ENCODE data around the gene ACE. TPM values are rescaled to one million over a fixed set of nuclear protein-coding genes. Genes with fewer than 3 reads are reported as not detected.

Gene ACE
- total RNA-seq, 1 experiment from 2014 or later, result 1.1 TPM

DNA sequence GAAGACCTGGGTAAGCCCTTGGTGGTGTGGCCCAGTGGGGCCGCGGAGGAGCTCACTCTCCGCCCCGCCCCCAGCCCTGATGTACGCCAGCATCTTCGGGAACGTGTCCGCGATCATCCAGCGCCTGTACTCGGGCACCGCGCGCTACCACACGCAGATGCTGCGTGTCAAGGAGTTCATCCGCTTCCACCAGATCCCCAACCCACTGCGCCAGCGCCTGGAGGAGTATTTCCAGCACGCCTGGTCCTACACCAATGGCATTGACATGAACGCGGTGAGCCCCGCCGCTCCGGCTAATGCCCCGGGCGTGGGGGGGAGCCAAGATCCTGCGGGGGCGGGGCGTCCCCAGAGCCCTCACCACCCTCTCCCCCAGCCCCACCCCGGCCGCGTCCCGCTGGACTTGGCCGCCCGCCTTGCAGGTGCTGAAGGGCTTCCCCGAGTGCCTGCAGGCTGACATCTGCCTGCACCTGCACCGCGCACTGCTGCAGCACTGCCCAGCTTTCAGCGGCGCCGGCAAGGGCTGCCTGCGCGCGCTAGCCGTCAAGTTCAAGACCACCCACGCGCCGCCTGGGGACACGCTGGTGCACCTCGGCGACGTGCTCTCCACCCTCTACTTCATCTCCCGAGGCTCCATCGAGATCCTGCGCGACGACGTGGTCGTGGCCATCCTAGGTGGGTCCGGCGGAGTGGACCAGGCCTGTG, 61.3 kb downstream of the ACE start:
- peaks cover 18% of the 10 kb centered on the region; the same call in 1 of the 2 replicates for H3K27me3 ChIP-seq
- DNase-seq, result peak in 1 of 2 experiments; percentile 29

DNA sequence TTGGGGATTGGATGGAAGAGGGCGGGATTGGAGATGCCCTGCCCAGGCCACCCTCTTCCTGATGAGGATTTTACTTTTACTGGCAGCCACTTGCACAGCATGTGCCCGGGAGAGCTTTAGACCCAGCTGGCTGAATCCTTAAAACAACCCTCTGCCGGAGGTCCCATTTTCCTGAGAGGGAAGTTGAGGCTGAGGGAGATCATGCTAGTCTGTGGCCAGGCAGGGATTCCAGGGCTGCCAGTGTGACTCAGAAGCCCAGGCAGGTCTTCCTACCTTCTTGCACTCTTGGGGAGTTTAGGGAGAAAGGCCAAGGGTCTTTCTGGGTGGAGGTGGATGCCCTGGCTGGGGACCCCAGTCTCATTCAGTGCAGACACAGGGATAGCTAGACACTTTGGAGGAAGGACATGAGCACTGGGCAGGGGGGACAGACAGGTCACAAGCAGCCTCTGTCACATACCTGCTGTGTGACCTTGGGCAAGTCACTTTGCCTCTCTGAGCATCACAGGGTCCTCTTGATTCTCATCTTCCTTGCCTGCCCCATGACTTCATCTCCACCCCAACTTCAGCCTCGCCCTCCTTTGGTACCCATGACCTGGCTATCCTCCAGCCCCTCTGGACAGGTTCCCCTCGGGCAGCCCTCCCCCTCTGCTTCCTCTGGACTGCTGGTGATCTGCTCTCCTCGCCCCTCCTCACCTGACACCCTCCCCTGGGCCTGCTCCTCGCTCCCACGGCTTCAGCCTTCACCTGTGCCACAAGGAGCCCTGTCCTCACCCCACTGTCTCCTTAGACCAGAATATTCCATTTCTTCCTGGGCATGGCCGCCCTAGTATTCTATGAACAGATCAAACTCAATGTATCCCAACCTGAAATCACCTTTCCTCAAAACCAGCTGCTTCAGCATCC, 62.1 kb downstream of the ACE start:
- Histone ChIP-seq H3K27me3 (peaks cover 18% of the 10 kb centered on the region; the same call in 1 of the 2 replicates), H3K4me3 (no peak overlapping the region), H3K4me1 (no peaks in the 10 kb centered on the region), H3K27ac (no peak overlapping the region), H3K36me3 (no peaks in the 10 kb centered on the region), H3K9me3 (replicated peaks) (no peaks in the 10 kb centered on the region)
- no peak for DNase-seq

More for the DNA sequence above, 61.3 kb downstream of the ACE start:
- no peak overlapping the region for H3K27ac ChIP-seq
- no peak overlapping the region for H3K4me3 ChIP-seq
- H3K36me3 ChIP-seq, result no peaks in the 10 kb centered on the region
- no peaks in the 10 kb centered on the region for H3K9me3 ChIP-seq (replicated peaks)
- H3K4me1 ChIP-seq, result no peaks in the 10 kb centered on the region

DNA sequence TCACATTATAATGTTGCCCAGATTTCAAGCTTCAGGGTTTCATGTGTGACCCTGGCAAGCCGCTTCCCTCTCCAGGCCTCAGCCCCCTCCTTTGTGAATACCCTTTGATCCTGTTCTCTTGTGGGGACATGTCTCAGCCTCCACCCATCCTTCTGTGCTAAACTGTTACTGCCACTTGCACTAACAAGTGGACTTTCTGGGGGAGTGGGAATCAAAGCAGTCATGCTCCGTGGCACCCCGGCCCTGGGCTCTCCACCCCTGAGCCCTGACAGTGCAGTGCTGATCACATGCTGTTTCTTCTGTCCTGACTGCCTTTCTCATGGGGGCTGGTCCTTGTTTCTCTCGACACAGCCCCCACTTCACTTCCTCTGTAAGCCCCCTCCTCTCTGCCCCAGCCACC, 63.7 kb downstream of the ACE start:
- H3K4me3 ChIP-seq, result no peak overlapping the region
- H3K27me3 ChIP-seq, result peaks cover 18% of the 10 kb centered on the region; the same call in 1 of the 2 replicates
- no peak for DNase-seq
- H3K36me3 ChIP-seq, result no peaks in the 10 kb centered on the region
- H3K9me3 ChIP-seq (replicated peaks), result no peaks in the 10 kb centered on the region
- H3K27ac ChIP-seq, result no peak overlapping the region
- H3K4me1 ChIP-seq, result no peaks in the 10 kb centered on the region

DNA sequence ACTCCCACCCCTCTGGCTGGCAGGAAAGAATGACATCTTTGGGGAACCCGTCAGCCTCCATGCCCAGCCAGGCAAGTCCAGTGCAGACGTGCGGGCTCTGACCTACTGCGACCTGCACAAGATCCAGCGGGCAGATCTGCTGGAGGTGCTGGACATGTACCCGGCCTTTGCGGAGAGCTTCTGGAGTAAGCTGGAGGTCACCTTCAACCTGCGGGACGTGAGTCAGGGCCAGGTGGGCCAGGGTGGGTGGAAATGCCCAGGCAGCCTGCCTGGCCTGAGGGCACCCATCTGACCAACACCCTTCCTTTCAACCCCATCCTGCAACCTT, 65.3 kb downstream of the ACE start:
- no peak overlapping the region for H3K4me3 ChIP-seq
- no peak for DNase-seq
- peaks cover 16% of the 10 kb centered on the region; the same call in 1 of the 2 replicates for H3K27me3 ChIP-seq
- H3K36me3 ChIP-seq, result no peaks in the 10 kb centered on the region
- H3K4me1 ChIP-seq, result no peaks in the 10 kb centered on the region
- H3K9me3 ChIP-seq (replicated peaks), result no peaks in the 10 kb centered on the region
- no peak overlapping the region for H3K27ac ChIP-seq

- H3K9me3 ChIP-seq (replicated peaks), result no peaks in the 10 kb centered on the region
- H3K4me3 ChIP-seq, result no peak overlapping the region
- peaks cover 6% of the 10 kb centered on the region; the same call in 1 of the 2 replicates for H3K27me3 ChIP-seq
- H3K36me3 ChIP-seq, result no peaks in the 10 kb centered on the region
- DNase-seq, result no peak
- no peak overlapping the region for H3K27ac ChIP-seq
- H3K4me1 ChIP-seq, result no peaks in the 10 kb centered on the region
Measured at GRCh38 chr17:63542942-63543821, 66.3 kb downstream of the ACE start.

DNA sequence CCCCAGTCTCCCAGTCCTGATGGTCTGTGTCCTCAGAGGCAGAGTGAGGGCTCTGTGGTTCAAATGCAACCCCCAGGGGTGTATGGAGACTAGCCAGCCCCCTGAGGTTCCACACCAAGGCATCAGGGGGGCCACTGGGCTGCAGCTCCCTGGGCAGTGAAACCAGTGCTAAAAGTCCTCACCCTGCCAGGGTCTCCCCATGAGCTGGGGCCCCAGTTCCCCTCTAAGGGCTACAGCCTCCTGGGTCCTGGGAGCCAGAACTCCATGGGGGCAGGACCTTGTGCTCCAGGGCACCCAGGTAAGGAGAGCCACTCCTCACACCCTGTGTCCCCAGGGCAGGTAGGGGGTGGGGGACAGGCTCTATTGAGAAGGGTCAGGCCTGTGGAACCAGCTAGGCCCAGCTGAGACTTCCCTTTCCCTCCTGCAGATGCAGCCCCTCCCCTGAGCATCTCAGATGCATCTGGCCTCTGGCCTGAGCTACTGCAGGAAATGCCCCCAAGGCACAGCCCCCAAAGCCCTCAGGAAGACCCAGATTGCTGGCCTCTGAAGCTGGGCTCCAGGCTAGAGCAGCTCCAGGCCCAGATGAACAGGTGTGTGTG, 67.1 kb downstream of the ACE start:
- Histone ChIP-seq H3K4me1 (no peaks in the 10 kb centered on the region), H3K27me3 (no peaks in the 10 kb centered on the region; the same call in 1 of the 2 replicates), H3K27ac (no peak overlapping the region), H3K36me3 (no peaks in the 10 kb centered on the region), H3K9me3 (replicated peaks) (no peaks in the 10 kb centered on the region), H3K4me3 (no peak overlapping the region)
- DNase-seq, result no peak

DNA sequence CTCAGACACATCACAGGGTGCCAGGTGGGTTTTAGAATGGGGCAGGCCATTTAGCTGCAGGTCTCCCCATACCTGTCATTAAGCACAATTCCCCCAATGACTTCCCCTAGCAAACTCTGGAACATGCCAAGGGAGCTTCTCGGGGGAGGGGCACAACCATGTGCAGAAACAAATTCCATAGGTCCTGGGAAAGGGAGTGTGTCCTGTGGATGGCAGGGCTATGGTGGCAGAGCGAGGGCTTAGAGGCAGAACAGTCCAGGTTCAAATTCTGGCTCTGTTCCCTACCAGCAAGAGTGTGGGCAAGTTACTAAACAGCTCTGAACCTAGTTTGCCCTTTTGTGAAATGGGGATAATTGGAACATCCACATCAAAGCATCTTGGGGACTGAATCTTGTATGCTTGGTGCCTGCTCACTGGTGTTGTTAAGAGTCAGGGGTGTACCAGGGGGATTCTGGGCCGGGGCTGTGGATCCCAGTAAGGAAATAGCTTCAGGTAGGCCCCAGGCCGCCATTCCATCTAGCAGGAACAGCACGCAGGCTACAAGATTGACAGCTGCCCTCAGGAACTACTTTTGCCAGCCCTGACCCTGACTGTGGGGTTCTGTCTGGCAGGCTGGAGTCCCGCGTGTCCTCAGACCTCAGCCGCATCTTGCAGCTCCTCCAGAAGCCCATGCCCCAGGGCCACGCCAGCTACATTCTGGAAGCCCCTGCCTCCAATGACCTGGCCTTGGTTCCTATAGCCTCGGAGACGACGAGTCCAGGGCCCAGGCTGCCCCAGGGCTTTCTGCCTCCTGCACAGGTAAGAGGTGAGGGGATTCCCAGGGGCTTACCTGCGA, 67.8 kb downstream of the ACE start:
- H3K36me3 ChIP-seq, result no peaks in the 10 kb centered on the region
- H3K27ac ChIP-seq, result no peak overlapping the region
- H3K27me3 ChIP-seq, result no peaks in the 10 kb centered on the region
- no peak for DNase-seq
- H3K4me1 ChIP-seq, result no peaks in the 10 kb centered on the region
- no peak overlapping the region for H3K4me3 ChIP-seq
- no peaks in the 10 kb centered on the region for H3K9me3 ChIP-seq (replicated peaks)

GRCh38 chr17:63546308-63547082, 69.6 kb downstream of the ACE start:
- Histone ChIP-seq H3K4me1 (no peaks in the 10 kb centered on the region), H3K9me3 (replicated peaks) (no peaks in the 10 kb centered on the region), H3K4me3 (no peak overlapping the region), H3K27ac (no peak overlapping the region), H3K36me3 (no peaks in the 10 kb centered on the region), H3K27me3 (no peaks in the 10 kb centered on the region)
- DNase-seq, result no peak

DNA sequence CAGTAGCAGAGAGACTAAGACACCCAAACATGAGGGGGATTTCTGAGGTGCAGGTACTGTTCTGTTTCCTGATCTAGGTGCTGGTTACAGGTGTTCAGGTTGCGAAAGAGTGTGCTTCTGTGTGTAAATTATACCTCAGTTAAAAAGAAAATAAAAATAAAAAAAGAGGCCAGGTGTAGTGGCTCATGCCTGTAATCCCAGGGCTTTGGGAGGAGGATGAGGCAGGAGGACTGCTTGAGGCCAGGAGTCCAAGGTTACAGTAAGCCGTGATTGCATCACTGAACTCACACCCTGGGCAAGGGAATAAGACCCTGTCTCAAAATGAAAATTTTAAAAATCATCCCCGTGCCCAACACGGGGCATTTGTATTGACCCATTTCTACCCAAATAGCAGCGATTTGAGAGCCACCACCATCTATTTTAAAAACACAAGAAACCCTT, 70.2 kb downstream of the ACE start:
- Histone ChIP-seq H3K4me1 (no peaks in the 10 kb centered on the region; the same call in 1 of the 2 replicates), H3K9me3 (replicated peaks) (no peaks in the 10 kb centered on the region), H3K27ac (no peak overlapping the region), H3K36me3 (no peaks in the 10 kb centered on the region), H3K27me3 (no peaks in the 10 kb centered on the region), H3K4me3 (no peak overlapping the region)
- DNase-seq, result no peak

Other genes starting within 250 kb of the ACE start
- not detected in 2 replicates for gene CYB561, start 30.8 kb upstream of the ACE start, total RNA-seq (2014; rRNA removed; shearing (Covaris generic))
- not detected in 2 replicates for gene KCNH6, start 46.3 kb downstream of the ACE start, total RNA-seq (2014; rRNA removed; shearing (Covaris generic))
- 53.9 and 55.4 TPM in 2 replicates for gene DCAF7, start 73.4 kb downstream of the ACE start, total RNA-seq (2014; rRNA removed; shearing (Covaris generic))
- gene TACO1, start 123.8 kb downstream of the ACE start, total RNA-seq (2014; rRNA removed; shearing (Covaris generic)), result 18.2 and 20.1 TPM in 2 replicates
- 24.2 and 25.9 TPM in 2 replicates for gene MAP3K3, start 145.4 kb downstream of the ACE start, total RNA-seq (2014; rRNA removed; shearing (Covaris generic))
- 23.1 and 23.2 TPM in 2 replicates for gene LIMD2, start 223.1 kb downstream of the ACE start, total RNA-seq (2014; rRNA removed; shearing (Covaris generic))